DMS53 treated with DMSO at 0.1 percent for 48 hours (cell line): ENCODE data around the gene IFNL4.
A peak's percentile ranks its signal among the peaks of the same experiment; 100 is the strongest.
"Not testable (repeated sequence)": the region's sequence is repeated elsewhere in the genome, so short reads cannot be mapped to it uniquely, and the experiment has no call there.

Experiments
- DNase-seq: peaks from one replicate; lab custom pipeline; 2025; ENCODE audit not compliant: unreplicated experiment; lab: John Stamatoyannopoulos, UW

The IFNL4 gene

GRCh38 chr19:39224910-39225309 lies 23.7 kb downstream of the IFNL4 start:
- no peak for DNase-seq

GRCh38 chr19:39223703-39224279 lies 24.9 kb downstream of the IFNL4 start:
- no peak for DNase-seq

- DNase-seq = not testable (repeated sequence)
These were observed 29.5 kb downstream of the IFNL4 start for GRCh38 chr19:39219108-39219507.

GRCh38 chr19:39218230-39219007 lies 30.2 kb downstream of the IFNL4 start:
- no peak for DNase-seq

- no peak for DNase-seq
These were observed 31.6 kb downstream of the IFNL4 start for GRCh38 chr19:39217094-39217493.

- not testable (repeated sequence) for DNase-seq
These were observed 33.3 kb downstream of the IFNL4 start for GRCh38 chr19:39215323-39215722.

GRCh38 chr19:39212375-39212742 lies 36.3 kb downstream of the IFNL4 start:
- DNase-seq = no peak

- no peak for DNase-seq
These were observed 36.8 kb downstream of the IFNL4 start for GRCh38 chr19:39211731-39212374.

GRCh38 chr19:39209196-39209595 lies 39.5 kb downstream of the IFNL4 start:
- DNase-seq = no peak

GRCh38 chr19:39208175-39208795 lies 40.4 kb downstream of the IFNL4 start:
- DNase-seq = no peak

- DNase-seq = no peak
These were observed 41.3 kb downstream of the IFNL4 start for GRCh38 chr19:39207293-39207836.

GRCh38 chr19:39206122-39206521 lies 42.5 kb downstream of the IFNL4 start:
- no peak for DNase-seq

- DNase-seq = no peak
These were observed 43.2 kb downstream of the IFNL4 start for GRCh38 chr19:39205449-39205764.

GRCh38 chr19:39203372-39204341 lies 45.0 kb downstream of the IFNL4 start, which contains the start of gene SYCN:
Gene SYCN, minus strand, starts transcription at chr19:39204263. Its CDS starts 9 bp downstream, at chr19:39204254.
- DNase-seq = no peak

GRCh38 chr19:39202998-39203355 lies 45.7 kb downstream of the IFNL4 start:
- no peak for DNase-seq

GRCh38 chr19:39200803-39201115 lies 47.9 kb downstream of the IFNL4 start:
- DNase-seq = no peak

GRCh38 chr19:39200066-39200802 lies 48.4 kb downstream of the IFNL4 start:
- no peak for DNase-seq

- peak; percentile 41 for DNase-seq
These were observed 49.6 kb downstream of the IFNL4 start for GRCh38 chr19:39199025-39199424.

GRCh38 chr19:39197808-39198207 lies 50.8 kb downstream of the IFNL4 start:
- no peak for DNase-seq
